Activated CD8-positive, alpha-beta T cell treated with anti-CD3 and anti-CD28 coated beads, Interleukin-2, amount 10 ng/mL, durations not matched to agents 7 days and 5 days (primary cell): ENCODE results near the gene MYRIP. TPM values are rescaled to one million over a fixed set of nuclear protein-coding genes. Genes with fewer than 3 reads are reported as not detected.

Source experiments
- ATAC-seq: fragments of 150-1000 bp; cut with Tn5 transposase; one replicate; pipeline ENCODE4 v1.10.0; 2021; ENCODE audit warnings: moderate library complexity
- CTCF ChIA-PET: fragments of 350-600 bp; sonication (Branson Sonifier 250); formaldehyde crosslinking; loops from one replicate; lab custom pipeline; 2021; ENCODE audit warnings: antibody characterized with exemption; lab: Charles Lee
- POLR2A ChIA-PET: fragments of 350-600 bp; sonication (Branson Sonifier 250); formaldehyde crosslinking; loops from one replicate; lab custom pipeline; 2021; ENCODE audit warnings: antibody characterized with exemption; lab: Charles Lee
- DNase-seq: peaks from one replicate; pipeline ENCODE4 v3.0.0-alpha.2; 2020
- H3K27ac Mint-ChIP-seq: one replicate; pipeline ENCODE4 v1.8.0; 2021; ENCODE audit warnings: mild to moderate bottlenecking, mixed read lengths
- H3K27me3 Mint-ChIP-seq: one replicate; pipeline ENCODE4 v1.8.0; 2021; ENCODE audit warnings: low read depth, mixed read lengths
- H3K36me3 Mint-ChIP-seq: one replicate; pipeline ENCODE4 v1.8.0; 2021; ENCODE audit warnings: low read depth, mixed read lengths
- H3K4me1 Mint-ChIP-seq: one replicate; pipeline ENCODE4 v1.8.0; 2021; ENCODE audit warnings: low read depth, mixed read lengths
- H3K4me3 Mint-ChIP-seq: one replicate; pipeline ENCODE4 v1.8.0; 2021; ENCODE audit warnings: mild to moderate bottlenecking, mixed read lengths
- H3K9me3 Mint-ChIP-seq: one replicate; pipeline ENCODE4 v1.8.0; 2022; ENCODE audit warnings: mixed read lengths; ENCODE audit not compliant: insufficient read depth
- total RNA-seq, 2 experiments: library from RNA; stranded (reverse); gene quantifications; one replicate each; pipeline ENCODE4 v1.2.3, GENCODE V29; 2021

Gene MYRIP
- total RNA-seq, 2 experiments from 2014 or later = not detected

- POLR2A ChIA-PET = interaction anchor here (1.9 kb wide), 1 partner anchor 118 kb away, joined by 5 read pairs; the partner anchor contains the start of gene EIF1B
- CTCF ChIA-PET = interaction anchor here (0.6 to 6.2 kb wide), 12 partner anchors 9 to 124 kb away, joined by 3 to 127 read pairs (median 5); no protein-coding TSS in a partner anchor
- no peak for DNase-seq
- Mint-ChIP-seq H3K27me3 (no peaks in the 10 kb centered on the region), H3K4me3 (no peak overlapping the region), H3K9me3 (no peaks in the 10 kb centered on the region), H3K27ac (no peak overlapping the region), H3K4me1 (no peaks in the 10 kb centered on the region), H3K36me3 (no peaks in the 10 kb centered on the region)
- ATAC-seq = no peak
Measured at GRCh38 chr3:40191251-40191650, 381.8 kb downstream of the MYRIP start.

DNA sequence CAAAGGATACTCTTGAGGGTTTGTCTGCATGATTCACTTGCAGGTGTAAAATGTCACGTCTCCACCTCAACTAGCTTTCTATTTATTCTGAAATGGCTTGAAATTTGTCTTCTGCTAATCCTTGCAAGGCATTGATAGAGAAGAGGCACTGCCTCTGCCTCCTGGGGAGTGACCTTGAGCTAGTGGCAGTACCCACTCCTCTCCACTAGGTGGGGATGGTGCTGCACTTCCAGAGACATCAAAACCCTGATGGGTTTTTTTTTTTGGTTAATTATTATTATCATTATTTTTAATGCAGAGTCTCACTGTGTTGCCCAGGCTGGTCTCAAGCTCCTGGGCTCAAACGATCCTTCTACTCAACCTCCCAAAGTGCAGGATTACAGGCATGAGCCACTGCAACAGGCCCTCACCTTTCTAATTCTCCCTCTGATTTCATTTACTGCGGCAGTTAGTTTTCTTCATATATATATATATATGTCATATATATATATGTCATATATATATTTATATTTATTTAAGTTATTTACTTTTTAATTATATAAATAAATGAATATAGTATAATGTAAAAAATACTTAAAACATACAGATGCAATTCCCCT is 382.5 kb downstream of the MYRIP start:
- H3K4me1 Mint-ChIP-seq = no peaks in the 10 kb centered on the region
- H3K9me3 Mint-ChIP-seq = no peaks in the 10 kb centered on the region
- H3K36me3 Mint-ChIP-seq = no peaks in the 10 kb centered on the region
- ChIA-PET CTCF (interaction anchor here (0.6 to 6.2 kb wide), 14 partner anchors 8 to 130 kb away, joined by 3 to 127 read pairs (median 5); no protein-coding TSS in a partner anchor), POLR2A (interaction anchor here (1.9 kb wide), 1 partner anchor 117 kb away, joined by 5 read pairs; the partner anchor contains the start of gene EIF1B)
- peak; percentile 64 for ATAC-seq
- H3K27me3 Mint-ChIP-seq = peaks cover 1% of the 10 kb centered on the region
- no peak overlapping the region for H3K27ac Mint-ChIP-seq
- peak; percentile 67 for DNase-seq
- H3K4me3 Mint-ChIP-seq = no peak overlapping the region

DNA sequence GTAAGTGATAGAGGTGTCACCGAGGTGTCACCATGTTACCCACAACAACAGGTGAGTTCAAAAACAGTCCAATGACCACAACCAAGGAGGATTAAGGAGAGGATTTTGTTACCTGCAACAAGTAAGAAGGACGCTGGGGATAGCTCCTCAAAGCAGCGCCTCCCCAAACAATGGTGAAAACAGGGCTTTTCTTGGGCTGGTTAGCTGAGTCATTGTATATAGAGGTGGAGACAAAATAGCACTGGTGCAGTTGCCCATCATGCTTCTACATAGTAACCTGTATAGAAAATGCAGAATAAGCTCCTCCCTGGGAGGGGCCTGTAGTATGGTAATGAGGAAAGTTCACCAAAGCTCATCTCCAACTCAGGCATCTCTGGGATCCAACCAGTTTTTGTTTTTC is 383.2 kb downstream of the MYRIP start:
- Mint-ChIP-seq H3K4me1 (no peaks in the 10 kb centered on the region), H3K27ac (no peak overlapping the region), H3K9me3 (no peaks in the 10 kb centered on the region), H3K4me3 (no peak overlapping the region), H3K27me3 (peaks cover 1% of the 10 kb centered on the region), H3K36me3 (no peaks in the 10 kb centered on the region)
- ChIA-PET CTCF (interaction anchor here (0.7 to 6.2 kb wide), 8 partner anchors 8 to 130 kb away, joined by 3 to 127 read pairs (median 7); no protein-coding TSS in a partner anchor), POLR2A (interaction anchor here (1.9 kb wide), 1 partner anchor 117 kb away, joined by 5 read pairs; the partner anchor contains the start of gene EIF1B)
- no peak for ATAC-seq
- no peak for DNase-seq

GRCh38 chr3:40196966-40197365 is 387.6 kb downstream of the MYRIP start:
- CTCF ChIA-PET = no interaction called here
- no peak overlapping the region for H3K4me3 Mint-ChIP-seq

GRCh38 chr3:40200692-40201316 is 391.4 kb downstream of the MYRIP start:
- Mint-ChIP-seq H3K27me3 (peaks cover 5% of the 10 kb centered on the region), H3K9me3 (no peaks in the 10 kb centered on the region), H3K36me3 (no peaks in the 10 kb centered on the region), H3K4me3 (no peak overlapping the region), H3K27ac (no peak overlapping the region), H3K4me1 (no peaks in the 10 kb centered on the region)
- no peak for DNase-seq
- ChIA-PET CTCF (interaction anchor here (1.0 to 1.6 kb wide), 3 partner anchors 9 to 108 kb away, joined by 4 to 5 read pairs (median 5); no protein-coding TSS in a partner anchor), POLR2A (no interaction called here)
- ATAC-seq = no peak

More at GRCh38 chr3:40196966-40197365, 387.6 kb downstream of the MYRIP start:
- POLR2A ChIA-PET = no interaction called here
- no peaks in the 10 kb centered on the region for H3K9me3 Mint-ChIP-seq
- no peaks in the 10 kb centered on the region for H3K36me3 Mint-ChIP-seq
- no peak overlapping the region for H3K27ac Mint-ChIP-seq
- ATAC-seq (no peak), DNase-seq (no peak)
- no peaks in the 10 kb centered on the region for H3K4me1 Mint-ChIP-seq
- H3K27me3 Mint-ChIP-seq = peaks cover 1% of the 10 kb centered on the region

DNA sequence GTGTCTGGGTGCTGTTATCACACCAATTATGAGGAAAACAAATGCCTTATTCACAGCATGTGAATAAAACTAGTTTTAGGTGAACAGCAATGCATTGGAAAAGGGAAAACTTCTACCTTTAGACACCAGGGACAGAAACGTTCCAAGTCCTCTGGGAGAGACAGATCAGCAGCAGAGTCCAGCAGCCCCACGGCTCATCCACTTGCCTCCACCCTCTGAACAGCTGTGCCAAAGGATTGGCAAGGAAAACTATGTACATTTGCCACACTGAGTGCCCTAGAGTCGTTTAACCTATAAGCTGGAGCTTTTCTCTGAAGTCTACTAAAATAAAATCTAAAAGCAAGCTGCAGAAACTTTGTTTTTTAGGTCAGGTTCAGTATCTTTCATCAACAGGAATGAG is 392.4 kb downstream of the MYRIP start:
- Mint-ChIP-seq H3K4me3 (no peak overlapping the region), H3K27ac (no peak overlapping the region), H3K4me1 (no peaks in the 10 kb centered on the region), H3K9me3 (no peaks in the 10 kb centered on the region), H3K36me3 (no peaks in the 10 kb centered on the region), H3K27me3 (peaks cover 3% of the 10 kb centered on the region)
- DNase-seq (no peak), ATAC-seq (no peak)
- ChIA-PET POLR2A (no interaction called here), CTCF (interaction anchor here (1.1 to 1.6 kb wide), 3 partner anchors 9 to 107 kb away, joined by 4 to 5 read pairs (median 5); no protein-coding TSS in a partner anchor)

- Mint-ChIP-seq H3K27me3 (peaks cover 3% of the 10 kb centered on the region), H3K9me3 (no peaks in the 10 kb centered on the region), H3K4me1 (no peaks in the 10 kb centered on the region), H3K36me3 (no peaks in the 10 kb centered on the region), H3K4me3 (no peak overlapping the region), H3K27ac (no peak overlapping the region)
- ChIA-PET CTCF (no interaction called here), POLR2A (no interaction called here)
- ATAC-seq (no peak), DNase-seq (no peak)
Measured at GRCh38 chr3:40206522-40206921, 397.1 kb downstream of the MYRIP start.

DNA sequence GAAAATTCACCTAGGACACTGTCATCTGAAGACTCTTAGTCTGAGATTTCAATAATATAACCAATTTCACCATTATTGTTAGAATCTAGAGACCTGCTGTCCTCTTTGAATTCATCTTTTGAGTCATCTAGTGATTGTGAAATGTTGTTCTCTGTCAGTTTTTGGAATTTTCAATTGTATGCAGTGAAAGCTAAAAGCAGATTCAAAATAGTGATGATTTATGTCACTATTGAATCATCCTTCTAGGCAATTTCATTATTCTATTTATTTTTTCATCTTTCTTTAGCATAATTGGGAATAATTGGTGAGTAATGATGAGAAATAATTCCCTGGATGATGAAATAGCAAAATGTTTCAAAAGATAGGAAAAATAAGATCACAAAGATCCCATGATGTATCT is 398.4 kb downstream of the MYRIP start:
- ATAC-seq = no peak
- no peaks in the 10 kb centered on the region for H3K9me3 Mint-ChIP-seq
- H3K27me3 Mint-ChIP-seq = peaks cover 3% of the 10 kb centered on the region
- CTCF ChIA-PET = no interaction called here
- H3K4me3 Mint-ChIP-seq = no peak overlapping the region
- no peaks in the 10 kb centered on the region for H3K36me3 Mint-ChIP-seq
- no peaks in the 10 kb centered on the region for H3K4me1 Mint-ChIP-seq
- POLR2A ChIA-PET = no interaction called here
- DNase-seq = no peak
- H3K27ac Mint-ChIP-seq = no peak overlapping the region

DNA sequence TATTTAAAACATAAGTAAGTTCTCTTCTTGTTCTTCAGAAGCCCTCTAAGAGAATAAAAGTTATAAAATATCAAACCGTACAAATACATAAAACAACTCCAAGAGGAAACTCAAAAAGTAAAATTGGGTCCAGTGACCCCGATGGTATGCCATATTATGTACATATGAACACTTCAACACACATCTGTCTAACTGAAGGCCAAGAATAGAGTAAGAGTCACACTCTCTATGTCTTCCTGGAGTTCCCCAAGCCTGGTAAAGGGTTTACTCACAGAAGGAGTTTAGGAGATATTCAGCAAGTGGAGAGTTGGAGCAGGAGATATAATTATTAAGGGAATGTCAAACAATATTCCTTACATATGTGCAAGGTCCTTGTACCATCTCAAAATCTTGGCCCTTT is 398.8 kb downstream of the MYRIP start:
- no peak overlapping the region for H3K4me3 Mint-ChIP-seq
- CTCF ChIA-PET = no interaction called here

GRCh38 chr3:40211579-40211978 is 402.2 kb downstream of the MYRIP start:
- Mint-ChIP-seq H3K9me3 (no peaks in the 10 kb centered on the region), H3K4me1 (no peaks in the 10 kb centered on the region), H3K4me3 (no peak overlapping the region), H3K27me3 (no peaks in the 10 kb centered on the region), H3K27ac (no peak overlapping the region), H3K36me3 (no peaks in the 10 kb centered on the region)
- POLR2A ChIA-PET = no interaction called here
- no peak for ATAC-seq
- CTCF ChIA-PET = interaction anchor here (1.7 kb wide), 1 partner anchor 20 kb away, joined by 5 read pairs; no protein-coding TSS in a partner anchor
- DNase-seq = no peak

More for the DNA sequence above, 398.8 kb downstream of the MYRIP start:
- H3K9me3 Mint-ChIP-seq = no peaks in the 10 kb centered on the region
- no peaks in the 10 kb centered on the region for H3K36me3 Mint-ChIP-seq
- peaks cover 3% of the 10 kb centered on the region for H3K27me3 Mint-ChIP-seq
- ATAC-seq (no peak), DNase-seq (no peak)
- no peak overlapping the region for H3K27ac Mint-ChIP-seq
- no peaks in the 10 kb centered on the region for H3K4me1 Mint-ChIP-seq
- POLR2A ChIA-PET = no interaction called here

GRCh38 chr3:40213556-40213955 is 404.1 kb downstream of the MYRIP start:
- ATAC-seq = no peak
- no peak for DNase-seq
- Mint-ChIP-seq H3K4me1 (no peaks in the 10 kb centered on the region), H3K27ac (no peak overlapping the region), H3K4me3 (no peak overlapping the region), H3K9me3 (no peaks in the 10 kb centered on the region), H3K36me3 (no peaks in the 10 kb centered on the region), H3K27me3 (no peaks in the 10 kb centered on the region)
- ChIA-PET CTCF (no interaction called here), POLR2A (no interaction called here)

- Mint-ChIP-seq H3K27ac (no peak overlapping the region), H3K4me1 (no peaks in the 10 kb centered on the region), H3K27me3 (no peaks in the 10 kb centered on the region), H3K9me3 (no peaks in the 10 kb centered on the region), H3K36me3 (no peaks in the 10 kb centered on the region), H3K4me3 (no peak overlapping the region)
- POLR2A ChIA-PET = no interaction called here
- DNase-seq (no peak), ATAC-seq (no peak)
- CTCF ChIA-PET = interaction anchor here (0.9 kb wide), 1 partner anchor 8 kb away, joined by 3 read pairs; no protein-coding TSS in a partner anchor
Measured at GRCh38 chr3:40215015-40215414, 405.6 kb downstream of the MYRIP start.
